ENCODE measurements around the gene PRKCQ.

Gene PRKCQ

GRCh38 chr10:6507311-6507710 lies 72.8 kb downstream of the PRKCQ start:
- in situ Hi-C loops (cut with HindIII; ENCODE audit: low pct_ligation_motif_present, low pct_unique_long_range_greater_than_20kb, low sequenced_read_pairs) = no loop called here

DNA sequence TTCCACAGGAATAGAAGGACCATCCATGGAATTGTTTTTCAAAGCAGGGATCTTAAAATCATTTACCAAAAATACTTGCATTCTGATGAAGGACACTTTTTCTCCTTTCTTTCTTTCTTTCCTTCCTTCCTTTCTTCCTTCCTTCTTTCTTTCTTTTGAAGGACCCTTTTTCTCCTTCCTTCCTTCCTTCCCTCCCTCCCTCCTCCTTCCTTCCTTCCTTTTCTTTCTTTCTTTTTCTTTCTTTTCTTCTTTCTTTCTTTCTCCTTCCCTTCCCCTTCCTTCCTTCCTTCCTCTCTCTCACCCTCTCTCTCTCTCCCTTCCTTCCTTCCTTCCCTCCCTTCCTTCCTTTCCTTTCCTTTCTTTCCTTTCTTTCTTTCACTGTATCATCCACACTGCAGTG lies 74.8 kb downstream of the PRKCQ start:
- no peak for DNase-seq
- in situ Hi-C loops (cut with HindIII; ENCODE audit: low pct_ligation_motif_present, low pct_unique_long_range_greater_than_20kb, low sequenced_read_pairs) = no loop called here

More at GRCh38 chr10:6507311-6507710, 72.8 kb downstream of the PRKCQ start:
- DNase-seq = no peak

DNA sequence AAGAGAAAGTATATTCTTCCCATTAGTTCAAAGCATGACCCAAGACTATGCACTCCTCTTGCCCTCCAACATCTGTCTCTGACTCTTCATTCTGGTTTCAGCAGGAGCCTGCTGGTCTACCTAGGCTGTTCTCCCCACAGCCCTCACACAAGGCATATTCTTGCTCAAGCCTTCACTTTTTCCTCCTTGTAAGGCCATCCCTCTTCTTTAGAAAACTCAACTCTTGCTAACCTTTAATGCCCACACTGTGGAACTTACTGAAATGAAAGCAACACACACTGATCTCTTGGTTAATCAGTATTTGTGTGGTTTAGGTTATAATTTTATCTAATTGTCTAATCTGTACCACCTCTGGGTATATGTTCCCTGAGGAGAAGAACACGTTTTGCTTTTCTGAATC lies 75.8 kb downstream of the PRKCQ start:
- in situ Hi-C loops (cut with HindIII; ENCODE audit: low pct_ligation_motif_present, low pct_unique_long_range_greater_than_20kb, low sequenced_read_pairs) = no loop called here
- no peak for DNase-seq

DNA sequence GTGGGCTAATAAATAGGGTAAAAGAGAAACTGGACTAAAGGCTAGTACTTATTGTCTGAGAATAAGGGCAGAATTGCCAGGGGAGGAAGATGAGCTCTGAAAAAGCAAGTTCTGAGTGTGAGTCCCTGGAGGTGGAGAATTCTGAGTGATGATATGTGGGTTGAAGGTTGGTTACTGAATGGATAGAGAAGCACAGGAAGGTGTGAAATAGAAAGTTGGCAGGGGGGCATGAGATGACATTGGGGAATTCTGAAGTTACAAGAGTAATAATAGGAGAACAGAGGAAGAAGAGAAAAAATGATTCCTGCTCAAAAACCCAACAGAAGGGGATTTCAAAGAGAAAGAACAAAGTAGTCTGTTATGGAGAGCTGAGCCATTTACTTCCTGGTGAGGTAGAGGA lies 76.9 kb downstream of the PRKCQ start:
- no peak for DNase-seq
- in situ Hi-C loops (cut with HindIII; ENCODE audit: low pct_ligation_motif_present, low pct_unique_long_range_greater_than_20kb, low sequenced_read_pairs) = no loop called here

DNA sequence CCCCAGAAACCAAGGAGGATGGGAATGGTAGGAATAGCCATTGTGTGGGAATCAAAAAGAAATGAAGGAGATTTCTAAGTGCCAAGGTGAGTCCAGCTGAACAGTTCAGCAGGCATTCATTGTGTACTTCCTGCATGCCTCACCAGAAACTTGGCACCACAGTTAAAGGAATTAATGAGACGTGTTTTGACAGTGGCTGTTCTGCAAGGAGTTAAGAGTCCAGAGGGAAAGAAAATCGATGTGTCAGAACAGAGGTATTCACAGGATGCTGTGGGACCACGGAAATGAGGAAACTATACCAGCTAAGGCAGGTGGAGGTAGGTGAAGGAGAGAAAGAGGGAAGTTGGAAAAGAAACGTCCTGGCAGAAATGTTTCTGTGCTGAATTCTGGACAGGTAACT lies 78.1 kb downstream of the PRKCQ start:
- in situ Hi-C loops (cut with HindIII; ENCODE audit: low pct_ligation_motif_present, low pct_unique_long_range_greater_than_20kb, low sequenced_read_pairs) = no loop called here
- no peak for DNase-seq

- in situ Hi-C loops (cut with HindIII; ENCODE audit: low pct_ligation_motif_present, low pct_unique_long_range_greater_than_20kb, low sequenced_read_pairs) = no loop called here
- DNase-seq = no peak
Observed at GRCh38 chr10:6499974-6500373, 80.1 kb downstream of the PRKCQ start.

GRCh38 chr10:6498771-6499170 lies 81.3 kb downstream of the PRKCQ start:
- DNase-seq = no peak
- in situ Hi-C loops (cut with HindIII; ENCODE audit: low pct_ligation_motif_present, low pct_unique_long_range_greater_than_20kb, low sequenced_read_pairs) = no loop called here

DNA sequence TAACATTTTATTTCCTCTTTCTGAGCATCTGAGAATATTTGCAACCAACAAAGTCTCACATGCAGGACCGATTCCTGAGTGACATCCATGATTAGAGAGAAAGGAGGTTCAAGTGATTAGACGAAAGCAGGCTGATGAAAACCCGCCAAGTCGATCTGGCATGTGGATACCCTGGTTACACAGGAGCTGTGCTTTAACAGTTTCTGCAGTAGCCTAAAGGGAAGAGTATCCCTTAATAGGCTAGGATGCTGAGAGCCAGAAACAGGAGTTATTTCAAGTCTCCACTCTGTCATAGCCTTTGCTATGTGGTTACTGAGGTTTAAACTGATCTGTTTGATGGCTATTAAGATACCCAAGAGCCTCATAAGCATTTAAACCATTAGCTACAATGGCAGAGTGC lies 82.5 kb downstream of the PRKCQ start:
- in situ Hi-C loops (cut with HindIII; ENCODE audit: low pct_ligation_motif_present, low pct_unique_long_range_greater_than_20kb, low sequenced_read_pairs) = no loop called here
- no peak for DNase-seq

DNA sequence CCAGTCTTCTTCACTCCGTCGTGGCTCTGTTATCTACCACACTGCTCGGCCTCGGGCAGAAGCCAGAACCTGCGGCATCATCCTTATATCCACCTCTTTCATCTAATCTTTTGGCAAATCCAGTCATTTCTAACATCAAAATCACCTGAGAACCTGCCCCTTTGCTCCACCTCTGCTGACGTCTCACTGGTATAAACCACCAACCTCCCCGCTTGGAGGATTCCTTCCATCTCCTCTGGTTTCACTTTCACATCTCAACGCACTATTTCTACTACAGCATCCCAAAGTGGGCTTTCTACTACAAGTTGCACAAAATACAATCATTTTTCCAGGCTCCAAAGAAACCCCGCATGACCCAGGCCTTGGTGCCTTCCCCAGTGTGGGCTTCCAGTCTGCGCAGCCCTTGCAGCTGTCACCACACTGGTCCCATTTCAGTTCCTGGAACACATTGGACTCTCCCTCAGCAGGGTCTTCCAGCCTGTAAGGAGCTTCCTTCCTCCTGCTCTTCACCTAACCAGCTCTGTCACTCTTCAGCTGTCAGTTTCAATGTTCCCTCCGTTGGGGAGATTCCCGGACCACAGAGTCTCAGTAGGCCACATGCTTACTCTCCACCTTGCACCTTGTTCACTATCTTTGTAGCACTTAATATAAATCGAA lies 85.0 kb downstream of the PRKCQ start:
- in situ Hi-C loops (cut with HindIII; ENCODE audit: low pct_ligation_motif_present, low pct_unique_long_range_greater_than_20kb, low sequenced_read_pairs) = no loop called here
- DNase-seq = no peak

GRCh38 chr10:6494442-6494819 lies 85.6 kb downstream of the PRKCQ start:
- no peak for DNase-seq
- in situ Hi-C loops (cut with HindIII; ENCODE audit: low pct_ligation_motif_present, low pct_unique_long_range_greater_than_20kb, low sequenced_read_pairs) = no loop called here

GRCh38 chr10:6493521-6494441 lies 86.3 kb downstream of the PRKCQ start:
- DNase-seq = no peak
- in situ Hi-C loops (cut with HindIII; ENCODE audit: low pct_ligation_motif_present, low pct_unique_long_range_greater_than_20kb, low sequenced_read_pairs) = no loop called here

GRCh38 chr10:6492896-6493295 lies 87.2 kb downstream of the PRKCQ start:
- in situ Hi-C loops (cut with HindIII; ENCODE audit: low pct_ligation_motif_present, low pct_unique_long_range_greater_than_20kb, low sequenced_read_pairs) = no loop called here
- no peak for DNase-seq

- DNase-seq = no peak
- in situ Hi-C loops (cut with HindIII; ENCODE audit: low pct_ligation_motif_present, low pct_unique_long_range_greater_than_20kb, low sequenced_read_pairs) = no loop called here
Observed at GRCh38 chr10:6491841-6492609, 88.1 kb downstream of the PRKCQ start.

GRCh38 chr10:6490614-6491013 lies 89.5 kb downstream of the PRKCQ start:
- no peak for DNase-seq
- in situ Hi-C loops (cut with HindIII; ENCODE audit: low pct_ligation_motif_present, low pct_unique_long_range_greater_than_20kb, low sequenced_read_pairs) = no loop called here

GRCh38 chr10:6487920-6488319 lies 92.2 kb downstream of the PRKCQ start:
- in situ Hi-C loops (cut with HindIII; ENCODE audit: low pct_ligation_motif_present, low pct_unique_long_range_greater_than_20kb, low sequenced_read_pairs) = no loop called here
- no peak for DNase-seq

GRCh38 chr10:6486309-6486708 lies 93.8 kb downstream of the PRKCQ start:
- DNase-seq = no peak
- in situ Hi-C loops (cut with HindIII; ENCODE audit: low pct_ligation_motif_present, low pct_unique_long_range_greater_than_20kb, low sequenced_read_pairs) = no loop called here

DNA sequence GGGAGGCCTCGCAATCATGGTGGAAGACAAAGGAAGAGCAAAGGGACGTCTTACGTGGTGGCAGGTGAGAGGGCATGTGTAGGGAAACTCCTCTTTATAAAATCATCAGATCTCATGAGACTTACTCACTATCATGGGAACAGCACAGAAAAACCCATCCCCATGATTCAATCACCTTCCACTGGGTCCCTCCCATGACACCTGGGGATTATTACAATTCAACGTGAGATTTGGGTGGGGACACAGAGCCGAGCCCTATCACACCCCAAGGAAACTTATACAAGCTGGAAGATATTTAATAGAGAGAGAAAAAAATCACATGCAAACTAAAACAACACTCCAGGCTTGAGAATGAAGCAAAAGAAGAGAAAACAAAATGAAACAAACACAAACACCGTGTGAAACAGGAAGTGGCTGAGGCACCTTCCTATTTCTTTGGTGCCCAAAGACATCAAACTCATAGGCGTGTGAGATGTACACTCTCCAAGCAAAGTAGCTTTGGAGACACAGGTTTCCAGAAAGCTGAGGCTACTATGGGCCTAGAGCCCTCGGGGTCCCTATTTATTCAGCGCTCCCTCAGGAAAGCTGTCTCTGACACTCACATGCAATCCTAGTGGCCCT lies 97.2 kb downstream of the PRKCQ start:
- no peak for DNase-seq
- in situ Hi-C loops (cut with HindIII; ENCODE audit: low pct_ligation_motif_present, low pct_unique_long_range_greater_than_20kb, low sequenced_read_pairs) = no loop called here

DNA sequence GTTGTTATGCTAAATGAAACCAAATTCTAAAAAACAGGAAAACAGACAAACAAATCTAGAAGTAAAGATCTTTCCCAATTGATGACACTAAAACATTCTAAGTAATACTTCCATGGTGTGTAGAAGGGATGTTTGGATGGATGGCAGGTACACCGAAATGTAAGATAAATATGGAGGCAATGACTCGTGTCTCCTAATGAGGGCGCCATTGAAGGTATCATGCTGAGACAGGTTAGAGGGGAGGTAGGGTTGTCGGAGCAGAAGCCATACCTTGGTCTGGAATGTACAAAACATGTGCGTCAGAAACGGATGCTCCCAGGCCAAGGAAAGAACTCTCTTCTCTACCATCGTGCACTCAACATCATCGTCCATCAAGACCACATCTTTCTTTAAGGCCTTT lies 101.4 kb downstream of the PRKCQ start:
- no peak for DNase-seq
- in situ Hi-C loops (cut with HindIII; ENCODE audit: low pct_ligation_motif_present, low pct_unique_long_range_greater_than_20kb, low sequenced_read_pairs) = no loop called here

GRCh38 chr10:6476989-6477388 lies 103.1 kb downstream of the PRKCQ start:
- no peak for DNase-seq
- in situ Hi-C loops (cut with HindIII; ENCODE audit: low pct_ligation_motif_present, low pct_unique_long_range_greater_than_20kb, low sequenced_read_pairs) = no loop called here
